Colonic mucosa (tissue), 4 donors: ENCODE results near the gene RINT1. TPM values are rescaled to one million over a fixed set of nuclear protein-coding genes. Genes with fewer than 3 reads are reported as not detected.
A peak's percentile ranks its signal among the peaks of the same experiment; 100 is the strongest.
"Not testable (repeated sequence)": the region's sequence is repeated elsewhere in the genome, so short reads cannot be mapped to it uniquely, and the experiment has no call there.

Experiments
- DNase-seq: peaks from one replicate; pipeline ENCODE4 v3.0.0-alpha.2; 2020
- H3K27ac ChIP-seq: fragments of 200-600 bp; one replicate; pipeline ENCODE4 v1.8.0; 2021
- H3K27me3 ChIP-seq: fragments of 200-600 bp; one replicate; pipeline ENCODE4 v1.8.0; 2021
- H3K36me3 ChIP-seq: fragments of 200-600 bp; one replicate; pipeline ENCODE4 v1.8.0; 2021
- H3K4me1 ChIP-seq: fragments of 200-600 bp; one replicate; pipeline ENCODE4 v1.8.0; 2021; ENCODE audit warnings: mild to moderate bottlenecking
- H3K4me3 ChIP-seq: fragments of 200-600 bp; one replicate; pipeline ENCODE4 v1.8.0; 2021
- H3K9ac ChIP-seq, 2 donors: one replicate each; pipeline ENCODE4 v1.7.0; 2013; ENCODE audit warnings: control low read depth in 2 of 2, low read depth in 2 of 2, low read length in 2 of 2
- H3K9me3 ChIP-seq: fragments of 200-600 bp; one replicate; pipeline ENCODE4 v1.8.0; 2021
- CTCF ChIP-seq: fragments of 200-600 bp; IDR thresholded peaks from one replicate; pipeline ENCODE4 v1.8.0; 2022; ENCODE audit warnings: antibody characterized with exemption, mild to moderate bottlenecking
- intact Hi-C: fragments of 100-400 bp; cut with DNase I; formaldehyde crosslinking; loops from one replicate; pipeline ENCODE4 v1.14.1; 2022
- total RNA-seq, 2 donors: library from RNA; stranded (reverse); fragmentation: NEBNext Ultra II Directional in 1 of 2; extraction: Animal tissue kit (Norgen Biotek cat#: 25700) in 1 of 2; gene quantifications; one replicate each; pipeline ENCODE4 v1.2.1, GENCODE V29; 2021
- donor health status: healthy.
- donor health status: DM: no; HTN: no; CAD: no.
- donor health status: DM: no; HTN: no; CAD: no.

The RINT1 gene
- total RNA-seq, 2 donors from 2014 or later = 13.4 to 17.2 TPM

DNA sequence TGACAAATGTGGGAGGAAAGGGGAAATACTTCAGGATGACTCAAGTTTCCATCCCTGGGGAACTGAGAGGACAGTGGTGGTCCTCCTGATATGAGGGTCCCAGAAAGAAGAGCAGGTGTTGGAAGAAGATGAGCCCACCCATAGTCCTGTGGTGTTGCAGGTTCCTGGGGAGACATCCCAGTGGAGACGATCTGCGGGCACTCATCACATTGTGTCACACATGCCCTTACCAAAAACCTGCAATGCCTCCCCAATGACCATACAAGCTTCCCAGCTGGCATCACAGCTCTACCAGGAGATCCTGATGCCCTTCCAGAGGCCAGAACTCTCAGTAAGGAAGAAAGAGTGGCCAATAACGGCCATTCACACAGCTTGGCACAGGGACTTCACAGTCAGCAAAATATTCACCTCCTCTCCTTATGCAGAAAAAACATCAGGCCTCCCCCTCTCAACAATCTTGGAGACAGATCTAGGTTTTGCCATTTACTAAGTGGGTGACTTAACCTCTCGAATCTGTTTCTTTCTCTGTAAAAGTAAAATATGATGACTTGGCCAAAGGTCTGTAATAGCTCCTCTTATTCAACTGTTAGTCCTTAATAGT, 19.0 kb upstream of the RINT1 start:
- no peak for DNase-seq
- intact Hi-C loops = no loop called here
- Histone ChIP-seq H3K9ac (no peak overlapping the region), H3K36me3 (no peaks in the 10 kb centered on the region), H3K9me3 (no peaks in the 10 kb centered on the region), H3K27me3 (no peaks in the 10 kb centered on the region), H3K4me1 (no peaks in the 10 kb centered on the region), H3K4me3 (no peak overlapping the region), H3K27ac (no peak overlapping the region)
- TF ChIP-seq CTCF = no peak

DNA sequence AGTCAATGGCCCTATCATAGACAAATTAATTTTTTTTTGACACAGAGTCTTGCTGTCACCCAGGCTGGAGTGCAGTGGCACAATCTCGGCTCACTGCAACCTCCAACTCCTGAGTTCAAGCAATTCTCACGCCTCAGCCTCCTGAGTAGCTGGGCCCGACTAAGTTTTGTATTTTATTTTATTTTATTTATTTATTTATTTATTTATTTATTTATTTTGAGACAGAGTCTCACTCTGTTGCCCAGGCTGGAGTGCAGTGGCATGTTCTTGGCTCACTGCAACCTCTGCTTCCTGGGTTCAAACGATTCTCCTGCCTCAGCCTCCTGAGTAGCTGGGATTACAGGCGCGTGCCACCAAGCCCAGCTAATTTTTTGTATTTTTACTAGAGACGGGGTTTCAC, 16.4 kb upstream of the RINT1 start:
- H3K9me3 ChIP-seq = not testable (repeated sequence)

GRCh38 chr7:105519353-105519752, 12.6 kb upstream of the RINT1 start:
- no peak overlapping the region for H3K9ac ChIP-seq
- H3K4me1 ChIP-seq = no peaks in the 10 kb centered on the region
- H3K27me3 ChIP-seq = no peaks in the 10 kb centered on the region
- H3K9me3 ChIP-seq = no peaks in the 10 kb centered on the region
- no peak overlapping the region for H3K27ac ChIP-seq
- TF ChIP-seq CTCF = no peak
- H3K36me3 ChIP-seq = no peaks in the 10 kb centered on the region
- intact Hi-C loops = no loop called here
- H3K4me3 ChIP-seq = no peak overlapping the region
- no peak for DNase-seq

More for the DNA sequence above, 16.4 kb upstream of the RINT1 start:
- H3K4me1 ChIP-seq, H3K9ac ChIP-seq, H3K36me3 ChIP-seq, H3K27me3 ChIP-seq, H3K4me3 ChIP-seq, intact Hi-C loops, DNase-seq, H3K27ac ChIP-seq: not testable (repeated sequence)

DNA sequence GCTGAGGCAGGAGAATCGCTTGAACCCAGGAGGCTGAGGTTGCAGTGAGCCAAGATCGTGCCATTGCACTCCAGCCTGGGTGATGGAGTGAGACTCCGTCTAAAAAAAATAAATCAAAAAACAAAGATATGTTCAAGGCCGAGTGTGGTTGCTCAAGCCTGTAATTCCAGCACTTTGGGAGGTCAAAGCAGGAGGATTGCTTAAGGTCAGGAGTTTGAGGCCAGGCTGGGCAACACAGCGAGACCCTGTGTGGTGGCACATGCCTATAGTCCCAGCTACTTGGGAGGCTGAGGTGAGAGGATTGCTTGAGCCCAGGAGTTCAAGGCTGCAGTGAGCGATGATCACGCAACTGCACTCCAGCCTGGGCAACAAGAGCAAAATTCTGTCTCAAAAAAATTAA, 11.4 kb upstream of the RINT1 start:
- H3K9ac ChIP-seq = not testable (repeated sequence)

GRCh38 chr7:105521027-105521716, 10.8 kb upstream of the RINT1 start:
- TF ChIP-seq CTCF = no peak
- Histone ChIP-seq H3K36me3 (no peaks in the 10 kb centered on the region), H3K27ac (peak overlapping the region; percentile 83), H3K4me1 (no peaks in the 10 kb centered on the region), H3K27me3 (no peaks in the 10 kb centered on the region), H3K9me3 (no peaks in the 10 kb centered on the region), H3K4me3 (peak overlapping the region; percentile 84), H3K9ac (peak overlapping the region; percentile 70 to 91)
- peak; percentile 64 for DNase-seq
- intact Hi-C loops = no loop called here

More for the DNA sequence above, 11.4 kb upstream of the RINT1 start:
- H3K36me3 ChIP-seq, intact Hi-C loops, H3K4me1 ChIP-seq, H3K4me3 ChIP-seq, H3K9me3 ChIP-seq, H3K27ac ChIP-seq, H3K27me3 ChIP-seq, DNase-seq: not testable (repeated sequence)

GRCh38 chr7:105521717-105522463, 10.1 kb upstream of the RINT1 start, which contains the start of gene PUS7:
Gene PUS7 (minus strand): TSS chr7:105522271. CDS start chr7:105508512, 13,759 bp downstream.
- Histone ChIP-seq H3K27ac (peak within 1 kb of the TSS; percentile 83), H3K9me3 (no peaks in the 10 kb centered on the region), H3K4me3 (peak within 1 kb of the TSS; percentile 84), H3K36me3 (no peaks in the 10 kb centered on the region), H3K9ac (peak within 1 kb of the TSS; percentile 70 to 91), H3K27me3 (no peaks in the 10 kb centered on the region), H3K4me1 (no peaks in the 10 kb centered on the region)
- no peak for TF ChIP-seq CTCF
- intact Hi-C loops = no loop called here
- peak; percentile 88 for DNase-seq

DNA sequence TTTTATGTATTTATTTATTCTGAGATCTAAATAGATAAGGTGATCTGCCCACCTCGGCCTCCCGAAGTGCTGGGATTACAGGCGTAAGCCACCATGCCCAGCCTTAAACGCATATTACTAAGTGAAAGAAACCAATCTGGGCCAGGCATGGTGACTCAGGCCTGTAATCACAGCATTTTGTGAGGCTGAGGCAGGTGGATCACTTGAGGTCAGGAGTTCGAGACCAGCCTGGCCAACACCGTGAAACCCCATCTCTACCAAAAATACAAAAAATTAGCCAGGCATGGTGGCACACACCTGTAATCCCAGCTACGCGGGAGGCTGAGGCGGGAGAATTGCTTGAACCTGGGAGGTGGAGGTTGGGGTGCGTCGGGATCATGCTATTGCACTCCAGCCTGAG, 7.6 kb upstream of the RINT1 start:
- H3K9ac ChIP-seq, H3K27ac ChIP-seq, H3K9me3 ChIP-seq, H3K27me3 ChIP-seq, H3K4me3 ChIP-seq, DNase-seq, H3K36me3 ChIP-seq, intact Hi-C loops, H3K4me1 ChIP-seq: not testable (repeated sequence)
